ENCODE data around the gene C11orf58.

DNA sequence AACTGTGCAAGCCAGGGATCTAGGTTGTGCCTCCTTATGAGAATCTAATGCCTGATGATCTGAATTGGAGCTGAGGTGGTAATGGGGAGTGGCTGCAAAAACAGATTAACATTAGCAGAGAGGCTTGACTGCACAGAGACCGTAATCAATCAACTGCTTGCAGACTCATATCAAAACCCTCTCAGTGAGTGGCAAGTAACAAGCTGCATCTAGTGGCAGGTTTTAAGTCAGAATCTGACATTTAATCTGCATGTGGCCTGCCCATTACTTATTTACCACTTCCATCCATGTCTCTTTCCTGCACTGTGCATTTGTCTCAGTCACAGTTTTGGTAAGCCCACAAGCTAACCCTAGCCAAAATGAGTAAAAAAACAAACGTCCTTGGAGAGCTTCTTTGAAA is 11.2 kb downstream of the C11orf58 start:
- TF ChIP-seq EZH2 (IDR thresholded peaks at IDR 0.05; ENCODE audit: borderline replicate concordance) = no peak
- TF ChIP-seq EZH2phosphoT487 (IDR thresholded peaks at IDR 0.05; ENCODE audit: low read depth, severe bottlenecking, unreplicated experiment) = no peak
- TF ChIP-seq, protein P1, sequence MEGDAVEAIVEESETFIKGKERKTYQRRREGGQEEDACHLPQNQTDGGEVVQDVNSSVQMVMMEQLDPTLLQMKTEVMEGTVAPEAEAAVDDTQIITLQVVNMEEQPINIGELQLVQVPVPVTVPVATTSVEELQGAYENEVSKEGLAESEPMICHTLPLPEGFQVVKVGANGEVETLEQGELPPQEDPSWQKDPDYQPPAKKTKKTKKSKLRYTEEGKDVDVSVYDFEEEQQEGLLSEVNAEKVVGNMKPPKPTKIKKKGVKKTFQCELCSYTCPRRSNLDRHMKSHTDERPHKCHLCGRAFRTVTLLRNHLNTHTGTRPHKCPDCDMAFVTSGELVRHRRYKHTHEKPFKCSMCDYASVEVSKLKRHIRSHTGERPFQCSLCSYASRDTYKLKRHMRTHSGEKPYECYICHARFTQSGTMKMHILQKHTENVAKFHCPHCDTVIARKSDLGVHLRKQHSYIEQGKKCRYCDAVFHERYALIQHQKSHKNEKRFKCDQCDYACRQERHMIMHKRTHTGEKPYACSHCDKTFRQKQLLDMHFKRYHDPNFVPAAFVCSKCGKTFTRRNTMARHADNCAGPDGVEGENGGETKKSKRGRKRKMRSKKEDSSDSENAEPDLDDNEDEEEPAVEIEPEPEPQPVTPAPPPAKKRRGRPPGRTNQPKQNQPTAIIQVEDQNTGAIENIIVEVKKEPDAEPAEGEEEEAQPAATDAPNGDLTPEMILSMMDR (IDR thresholded peaks at IDR 0.05; ENCODE audit: poor library complexity) = no peak

Measured in hepatocyte (in vitro differentiated cells).